Measurements from ENCODE around the gene ULK4.

GRCh38 chr3:41652931-41653330 is 309.0 kb downstream of the ULK4 start:
- TF ChIP-seq CTCF (IDR thresholded peaks at IDR 0.05) (no peak), TCF7L2 (IDR thresholded peaks at IDR 0.05; ENCODE audit: low read depth, low read length) (no peak), POLR2AphosphoS5 (IDR thresholded peaks at IDR 0.05; ENCODE audit: low read depth, low read length) (no peak)
